ENCODE data around the gene SCML1.

The SCML1 gene, protein sequence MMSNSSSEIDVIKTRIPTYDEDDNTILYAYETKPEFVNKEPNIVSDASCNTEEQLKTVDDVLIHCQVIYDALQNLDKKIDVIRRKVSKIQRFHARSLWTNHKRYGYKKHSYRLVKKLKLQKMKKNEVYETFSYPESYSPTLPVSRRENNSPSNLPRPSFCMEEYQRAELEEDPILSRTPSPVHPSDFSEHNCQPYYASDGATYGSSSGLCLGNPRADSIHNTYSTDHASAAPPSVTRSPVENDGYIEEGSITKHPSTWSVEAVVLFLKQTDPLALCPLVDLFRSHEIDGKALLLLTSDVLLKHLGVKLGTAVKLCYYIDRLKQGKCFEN

DNA sequence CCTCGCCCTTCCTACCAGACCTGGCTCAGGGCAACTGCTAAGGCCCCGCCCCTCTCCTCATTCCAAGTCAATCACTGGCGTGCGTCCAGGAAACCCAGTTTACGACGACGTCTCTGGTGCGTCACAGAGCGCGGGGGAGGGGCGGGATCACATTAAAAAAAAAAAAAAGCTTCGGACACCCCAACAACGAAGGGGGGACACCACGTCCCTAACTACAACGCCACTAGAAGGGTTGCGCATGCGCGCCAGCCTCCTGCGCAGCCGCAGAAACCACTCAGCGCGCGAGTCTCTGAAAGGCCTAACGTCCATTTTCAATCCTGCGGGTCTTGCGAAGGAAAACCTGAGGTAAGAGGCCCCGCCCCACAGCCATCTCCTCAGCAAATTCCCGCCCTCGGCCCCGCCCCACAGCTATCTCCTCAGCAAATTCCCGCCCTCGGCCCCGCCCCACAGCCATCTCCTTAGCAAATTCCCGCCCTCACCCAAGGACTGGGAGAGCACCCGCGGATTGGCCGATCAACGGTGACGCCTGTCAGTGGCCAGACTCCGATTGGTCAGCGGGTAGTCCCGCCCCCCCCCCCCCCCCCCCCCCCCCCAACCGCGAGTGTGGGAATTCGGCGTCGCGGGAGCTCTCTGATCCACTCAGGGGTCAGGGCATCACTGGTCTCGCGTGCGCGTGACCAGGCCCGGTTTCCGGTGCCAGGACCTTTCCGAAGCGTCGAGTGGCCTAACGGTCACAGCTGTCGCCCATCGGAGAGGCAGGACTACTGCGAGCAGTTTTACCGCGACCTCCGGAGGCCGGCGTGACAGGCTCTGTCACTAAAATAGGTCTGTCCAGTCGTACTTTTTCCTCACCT, at the start of gene SCML1:
Gene SCML1, plus strand, starts transcription at position 638 of the 854 bp plus-strand sequence. CDS start 6,694 bp downstream, outside the sequence.
- DNase-seq = peak; percentile 93

DNA sequence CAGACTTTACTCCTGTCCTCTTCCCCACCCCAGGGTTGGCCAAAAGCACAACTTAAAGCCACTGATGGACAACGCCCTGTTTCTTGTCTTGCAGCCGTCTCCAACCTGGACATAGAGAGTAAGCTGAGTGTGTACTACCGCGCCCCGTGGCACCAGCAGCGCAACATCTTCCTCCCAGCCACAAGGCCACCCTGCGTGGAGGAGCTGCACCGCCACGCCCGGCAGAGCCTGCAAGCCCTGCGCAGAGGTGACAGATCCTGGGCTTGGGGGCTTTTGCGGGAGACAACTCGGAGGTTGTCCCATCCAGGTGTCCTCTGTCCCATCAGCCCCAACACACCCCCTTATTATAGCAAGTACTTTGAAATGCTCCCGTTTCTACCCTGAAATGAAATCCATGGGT, 49.6 kb upstream of the SCML1 start:
- no peak for DNase-seq

DNA sequence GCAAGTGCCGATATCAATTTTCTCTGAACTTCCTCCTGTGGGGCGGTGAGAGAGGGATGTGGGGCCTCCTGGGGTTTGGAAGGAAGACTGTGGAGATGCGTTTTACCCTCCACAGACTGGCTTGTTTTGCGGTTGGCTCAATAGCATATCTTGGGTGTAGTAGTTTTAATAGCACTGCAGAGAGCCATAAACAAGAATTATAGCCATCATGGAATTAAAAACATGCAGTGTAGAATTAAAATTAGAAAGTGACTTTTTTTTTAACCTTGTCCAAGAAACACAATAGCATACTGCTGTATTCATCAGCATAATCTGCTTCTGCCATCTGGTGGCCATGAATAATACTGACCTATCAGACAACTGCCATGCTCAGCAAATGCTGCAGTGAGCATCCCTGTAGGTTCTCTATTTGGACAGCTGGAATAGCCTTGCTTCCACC, 47.3 kb upstream of the SCML1 start:
- DNase-seq = no peak

DNA sequence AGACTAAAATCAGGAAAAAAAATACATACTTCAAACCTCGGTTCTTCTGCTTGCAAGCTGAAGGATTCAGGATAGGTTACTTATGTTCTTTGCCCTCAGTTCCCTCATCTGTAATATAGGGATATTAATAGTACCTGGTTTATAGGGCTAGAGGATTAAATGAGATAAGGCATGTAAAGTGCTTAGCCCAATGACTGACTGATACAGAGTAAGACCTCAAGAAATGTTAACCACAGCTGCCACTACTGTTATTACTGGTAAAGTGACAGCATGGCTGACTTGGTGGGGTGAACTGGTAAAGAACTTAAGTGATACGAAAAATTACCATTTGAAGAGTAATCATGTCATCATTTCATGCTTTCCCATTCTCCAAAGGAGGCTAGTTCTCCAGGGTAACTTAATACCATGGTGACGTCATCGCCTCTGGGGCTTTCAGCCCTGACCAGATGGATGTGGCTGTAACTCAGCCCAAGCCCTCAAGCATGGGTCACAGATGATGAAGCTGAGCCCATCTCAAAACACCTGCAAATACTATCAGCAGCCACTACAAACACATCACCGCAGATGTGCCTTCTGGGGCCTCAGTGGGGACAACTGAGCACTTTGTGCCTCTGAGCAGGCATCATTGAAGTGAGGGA, 44.5 kb upstream of the SCML1 start:
- no peak for DNase-seq

DNA sequence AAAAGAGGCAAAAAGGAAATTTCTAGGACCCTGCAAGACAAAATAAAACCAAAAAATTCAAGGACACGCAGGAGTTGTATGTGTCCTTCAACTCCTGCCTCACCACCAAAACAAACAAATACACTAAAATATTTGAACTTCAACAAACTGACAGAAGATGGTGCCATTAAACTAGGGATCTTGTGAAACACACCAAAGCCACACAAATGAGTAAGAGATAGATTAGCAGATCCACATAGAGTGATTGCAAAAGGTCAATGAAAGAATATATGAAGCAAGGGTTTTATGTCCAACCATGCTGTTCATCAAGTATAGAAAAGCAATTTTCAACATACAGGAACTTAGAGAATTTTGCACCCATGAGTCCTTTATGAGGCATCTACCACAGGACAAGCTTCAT, 40.1 kb upstream of the SCML1 start:
- no peak for DNase-seq

DNA sequence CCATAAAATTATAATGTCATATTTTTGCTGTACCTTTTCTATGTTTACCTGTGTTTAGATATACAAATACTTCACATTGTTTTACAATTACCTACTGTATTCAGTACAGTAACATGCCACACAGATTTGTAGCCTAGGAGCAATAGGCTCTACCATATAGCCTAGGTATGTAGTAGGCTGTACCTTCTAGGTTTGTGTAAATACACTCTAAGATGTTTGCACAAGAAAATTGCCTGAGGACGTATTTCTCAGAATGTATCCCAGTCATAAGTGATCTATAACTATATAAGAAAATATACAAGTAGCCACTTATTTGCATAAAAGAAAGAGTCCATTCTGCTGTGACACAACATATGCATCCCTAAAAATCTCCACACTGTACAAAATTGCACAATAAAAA, 36.3 kb upstream of the SCML1 start:
- DNase-seq = no peak

DNA sequence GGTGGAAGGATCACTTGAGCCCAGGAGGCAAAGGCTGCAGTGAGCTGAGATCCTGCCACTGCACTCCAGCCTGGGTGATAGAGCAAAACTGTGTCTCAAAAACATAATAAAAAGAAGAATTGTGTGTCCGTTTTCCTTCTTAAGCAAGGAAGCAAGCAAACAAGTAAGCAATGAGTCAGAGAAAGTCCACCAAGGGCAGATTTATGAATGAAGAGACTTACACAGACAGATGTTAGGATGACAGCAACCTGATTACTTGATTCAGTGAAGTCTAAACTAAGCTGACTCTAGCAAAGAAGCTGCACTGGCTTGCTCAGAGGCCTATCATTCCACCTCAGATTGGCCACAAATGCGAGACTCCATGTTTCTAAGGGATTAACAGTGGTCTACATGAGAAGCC, 34.1 kb upstream of the SCML1 start:
- no peak for DNase-seq

DNA sequence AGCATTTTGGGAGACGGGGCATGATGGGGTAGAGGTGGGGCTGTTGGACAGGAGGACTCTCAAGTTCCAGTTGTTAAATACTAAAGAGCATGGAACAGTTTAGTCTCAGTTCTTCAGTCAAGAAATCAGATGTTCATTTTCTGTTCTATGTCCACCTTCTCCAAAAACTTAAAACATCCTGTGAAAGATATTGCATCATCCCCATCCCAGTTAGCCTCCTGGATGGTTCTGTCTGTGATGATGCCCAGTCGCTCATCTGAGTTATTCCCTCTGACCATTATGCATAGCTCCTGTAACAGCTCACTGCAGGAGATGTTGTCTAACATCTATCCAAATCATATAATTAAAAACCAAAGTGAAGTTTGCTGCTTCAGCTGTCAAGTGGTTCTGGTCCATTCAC, 32.1 kb upstream of the SCML1 start:
- DNase-seq = no peak

DNA sequence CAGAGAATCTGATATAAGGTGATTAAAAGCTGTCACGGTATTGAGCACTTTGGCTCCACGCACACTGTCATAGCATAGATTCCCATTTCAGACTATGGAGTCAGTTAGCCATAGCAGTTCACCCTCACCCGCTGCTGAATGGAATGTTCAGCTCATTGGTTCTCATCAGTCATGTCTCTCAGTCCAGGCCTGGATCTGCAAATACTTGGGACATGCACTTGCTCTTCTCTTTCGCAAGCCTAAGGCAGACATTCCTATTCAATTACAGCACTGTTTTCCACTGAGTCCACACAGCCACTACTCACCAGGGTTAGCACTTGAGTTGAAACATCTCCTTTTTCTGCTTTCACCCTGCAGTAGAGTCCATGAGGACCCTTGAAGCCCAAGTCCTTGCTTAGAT, 30.6 kb upstream of the SCML1 start:
- no peak for DNase-seq

DNA sequence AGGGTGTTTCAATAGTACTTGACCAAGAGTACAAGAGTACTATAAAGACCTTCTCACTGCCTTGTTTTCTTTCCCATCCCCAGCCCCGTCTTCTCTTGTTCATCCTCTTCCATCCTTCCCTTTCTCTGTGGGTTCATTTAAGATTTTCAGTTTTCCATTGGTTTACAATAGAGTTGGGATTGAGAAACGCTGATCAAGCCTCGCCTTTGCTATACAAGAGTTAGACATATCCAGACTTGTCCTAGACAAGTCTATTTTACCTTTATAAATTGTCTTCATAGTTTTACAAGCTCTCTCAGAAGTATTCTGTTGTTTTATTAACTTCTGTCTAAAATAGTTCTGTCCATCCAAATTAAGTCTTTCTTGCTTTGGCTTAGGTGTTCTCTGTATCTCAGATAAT, 29.6 kb upstream of the SCML1 start:
- DNase-seq = no peak

DNA sequence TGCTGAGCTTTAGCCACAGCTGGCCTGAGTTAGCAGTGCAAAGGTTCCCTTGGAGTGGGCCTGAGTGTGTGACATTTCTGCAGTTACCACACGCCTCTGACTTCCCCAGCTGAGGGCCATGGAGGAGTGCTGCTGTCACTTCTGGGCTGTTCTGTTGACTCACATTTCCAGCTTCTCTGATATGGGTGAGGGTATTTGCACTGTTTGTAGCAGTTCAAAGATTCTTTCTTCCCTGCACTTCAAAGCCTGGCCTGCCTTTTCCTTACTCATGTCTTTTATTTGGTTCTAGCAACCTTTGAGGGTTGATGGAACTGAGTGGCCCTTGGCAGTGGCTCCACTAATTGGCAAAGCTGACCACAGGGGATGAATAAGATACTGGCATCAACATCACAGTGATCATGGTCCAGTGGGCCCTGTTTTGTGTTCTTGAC, 26.4 kb upstream of the SCML1 start:
- no peak for DNase-seq

DNA sequence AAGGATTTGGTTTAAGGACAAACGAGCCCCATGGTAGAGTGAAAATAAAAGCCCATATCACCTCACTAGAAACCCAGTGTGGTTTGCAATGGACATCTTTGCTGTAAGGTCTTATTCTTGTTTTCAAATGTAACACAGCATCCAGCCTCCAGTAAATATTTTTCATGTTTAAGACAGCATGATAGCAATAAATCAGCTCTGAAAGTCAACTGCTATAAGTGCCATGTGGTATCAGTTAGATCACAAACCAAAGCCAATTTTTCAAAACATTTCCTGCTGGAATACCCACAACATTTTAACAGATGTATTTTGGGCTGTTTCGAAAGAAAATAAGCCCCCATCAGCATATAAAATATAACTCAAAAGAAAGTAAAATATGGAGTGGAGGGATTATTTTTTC, 24.0 kb upstream of the SCML1 start:
- no peak for DNase-seq

DNA sequence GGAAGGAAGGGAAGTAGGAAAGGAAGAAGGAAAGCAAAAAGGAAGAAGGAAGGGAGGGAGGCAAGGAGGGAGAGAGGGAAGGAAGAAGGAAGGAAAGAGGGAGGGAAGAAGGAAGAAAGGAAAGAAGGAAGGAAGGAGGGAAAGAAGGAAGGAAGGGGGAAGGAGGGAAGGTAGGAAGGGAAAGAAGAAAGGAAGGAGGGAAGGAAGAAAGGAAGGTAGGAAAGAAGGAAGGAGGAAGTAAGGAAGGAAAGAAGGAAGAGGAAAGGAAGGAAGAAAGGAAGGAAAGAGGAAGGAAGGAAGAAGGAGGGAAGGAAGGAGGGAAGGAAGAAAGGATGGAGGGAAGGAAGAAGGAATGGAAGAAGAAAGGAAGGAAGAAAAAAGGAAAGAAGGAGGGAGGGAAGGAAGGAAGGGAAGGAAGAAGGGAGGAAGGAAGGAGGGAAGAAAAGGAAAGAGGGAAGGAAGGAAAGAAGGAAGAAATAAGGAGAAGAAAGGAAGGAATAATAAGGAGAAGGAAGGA, 18.6 kb upstream of the SCML1 start:
- DNase-seq = no peak

DNA sequence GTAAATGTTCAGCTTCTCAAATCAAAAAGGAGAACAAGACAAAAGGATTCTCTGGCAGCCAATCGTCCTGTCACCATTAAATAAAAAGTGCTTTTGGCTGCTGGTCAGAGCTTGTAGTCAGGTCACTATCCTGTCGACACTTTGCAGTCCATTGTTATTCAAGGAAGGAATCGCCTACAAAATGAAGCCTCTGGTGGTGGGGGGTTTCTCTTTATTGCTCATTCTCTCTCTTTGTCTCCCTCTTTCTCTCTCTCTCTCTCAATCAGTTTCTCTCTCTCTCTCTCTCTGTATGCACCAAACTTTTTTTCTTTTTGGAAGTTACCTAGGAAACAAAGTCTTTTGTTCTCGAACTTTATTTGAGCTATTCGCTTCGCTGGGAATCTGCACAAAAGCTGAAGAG, 17.6 kb upstream of the SCML1 start:
- DNase-seq = no peak

DNA sequence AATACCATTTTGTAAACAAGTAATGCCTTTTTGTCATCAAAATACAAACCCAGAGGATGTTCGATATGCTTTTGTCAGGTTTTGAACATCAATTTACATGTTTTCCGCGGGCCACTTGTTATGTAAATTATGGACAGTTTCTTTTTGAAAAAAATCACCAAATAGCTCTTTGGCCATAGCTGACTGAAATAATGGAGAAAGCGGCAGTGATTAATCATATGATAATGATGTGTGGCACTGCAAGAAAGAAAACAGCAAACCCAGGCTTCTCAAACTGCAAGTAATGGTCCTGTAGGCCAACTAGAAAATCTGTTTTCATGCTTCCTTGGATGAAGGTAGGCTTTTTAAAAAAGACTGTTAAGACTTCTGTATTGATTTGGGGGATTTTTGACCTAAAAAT, 15.6 kb upstream of the SCML1 start:
- DNase-seq = no peak

DNA sequence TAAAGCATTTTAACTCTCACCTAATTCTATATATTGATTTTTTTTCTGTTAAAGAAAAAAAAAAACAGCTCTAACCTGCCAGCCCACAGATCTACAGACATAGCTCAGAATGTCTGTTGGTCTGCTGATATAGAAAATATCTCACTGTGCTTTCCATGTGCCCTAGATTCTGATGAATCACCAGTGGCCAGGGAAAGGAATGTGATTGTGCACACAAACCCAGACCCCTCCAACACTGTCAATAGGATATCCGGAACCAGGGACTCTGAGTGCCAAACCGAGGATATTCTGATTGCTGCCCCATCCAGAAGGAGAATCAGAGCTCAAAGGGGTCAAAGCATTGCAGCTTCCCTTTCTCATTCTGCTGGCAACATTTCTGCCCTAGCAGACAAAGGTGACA, 12.1 kb upstream of the SCML1 start:
- DNase-seq = no peak

DNA sequence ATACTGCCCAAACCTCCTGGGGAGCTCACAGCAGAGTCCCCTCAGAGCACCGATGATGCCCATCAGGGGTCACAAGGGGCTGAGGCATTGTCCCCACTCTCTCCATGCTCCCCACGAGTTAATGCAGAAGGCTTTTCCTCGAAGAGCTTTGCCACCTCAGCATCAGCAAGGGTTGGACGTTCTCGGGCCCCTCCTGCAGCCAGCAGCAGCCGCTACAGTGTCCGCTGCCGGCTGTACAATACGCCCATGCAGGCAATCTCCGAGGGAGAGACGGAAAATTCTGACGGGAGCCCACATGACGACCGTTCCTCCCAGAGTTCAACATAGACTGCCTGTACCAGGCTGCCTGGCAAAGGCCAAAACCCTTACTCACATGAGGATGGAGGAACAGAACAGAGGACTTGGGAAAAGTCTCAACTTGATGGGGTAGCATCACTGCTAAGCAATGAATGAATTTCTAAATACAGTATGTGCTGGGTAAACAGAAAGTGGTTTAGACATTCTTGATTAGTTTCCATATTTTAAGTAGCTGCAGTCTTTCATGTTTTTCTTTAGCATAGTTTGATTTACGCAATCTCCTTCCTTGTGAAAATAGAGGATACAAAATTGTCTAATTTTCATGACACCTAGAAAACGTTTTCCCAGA, 5.0 kb upstream of the SCML1 start:
- no peak for DNase-seq

DNA sequence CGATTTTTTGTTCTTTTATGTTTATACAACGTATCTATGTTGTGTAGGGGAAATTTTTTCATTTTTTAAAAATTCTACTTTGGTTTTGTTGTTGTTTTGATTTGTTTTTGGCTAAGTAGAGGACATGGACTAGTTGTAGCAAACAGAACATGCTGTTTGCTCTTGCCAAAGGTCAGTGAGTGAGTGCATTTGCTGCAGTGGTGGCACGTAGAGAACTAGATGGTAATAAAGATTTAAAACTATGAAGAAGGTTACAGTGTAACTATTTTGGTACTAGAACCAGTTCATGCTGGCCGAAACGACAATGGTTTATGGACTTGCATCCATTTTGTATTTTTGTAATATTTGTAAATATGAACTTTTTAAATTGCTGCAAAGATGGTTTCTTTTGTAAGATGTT, 1.9 kb upstream of the SCML1 start:
- no peak for DNase-seq

DNA sequence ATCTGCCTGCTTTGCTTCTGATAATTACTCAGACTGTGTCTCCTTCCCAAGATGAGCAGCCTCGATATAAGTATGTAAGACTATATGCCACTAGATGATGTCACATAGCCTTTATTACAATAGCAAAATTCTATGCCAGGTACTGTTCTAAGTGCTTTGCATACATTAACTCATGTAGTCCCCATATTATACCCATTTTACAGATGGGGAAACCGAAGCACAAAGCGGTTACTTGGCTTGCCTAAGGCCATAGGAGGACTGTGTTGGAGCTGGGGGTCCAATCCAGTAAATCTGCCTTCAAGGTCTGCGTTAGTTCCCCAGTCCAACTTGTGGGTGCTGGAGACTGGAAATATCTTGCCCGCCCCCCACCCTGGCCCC, 826 bp upstream of the SCML1 start:
- no peak for DNase-seq

DNA sequence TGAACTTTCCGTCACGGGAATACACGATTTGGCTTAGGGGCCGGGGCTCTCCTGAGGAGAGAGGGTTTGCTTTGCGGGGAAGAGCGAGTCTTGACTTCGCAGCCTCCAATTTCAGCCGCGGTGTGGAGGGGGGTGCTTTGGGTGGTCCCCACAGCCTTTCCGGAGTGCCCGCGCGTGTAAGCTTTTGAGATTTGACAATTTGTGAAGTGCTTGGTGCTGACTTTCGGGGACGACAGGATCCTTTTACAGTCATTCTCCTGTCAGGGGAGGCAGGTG, 355 bp downstream of the SCML1 start:
- peak; percentile 30 for DNase-seq

DNA sequence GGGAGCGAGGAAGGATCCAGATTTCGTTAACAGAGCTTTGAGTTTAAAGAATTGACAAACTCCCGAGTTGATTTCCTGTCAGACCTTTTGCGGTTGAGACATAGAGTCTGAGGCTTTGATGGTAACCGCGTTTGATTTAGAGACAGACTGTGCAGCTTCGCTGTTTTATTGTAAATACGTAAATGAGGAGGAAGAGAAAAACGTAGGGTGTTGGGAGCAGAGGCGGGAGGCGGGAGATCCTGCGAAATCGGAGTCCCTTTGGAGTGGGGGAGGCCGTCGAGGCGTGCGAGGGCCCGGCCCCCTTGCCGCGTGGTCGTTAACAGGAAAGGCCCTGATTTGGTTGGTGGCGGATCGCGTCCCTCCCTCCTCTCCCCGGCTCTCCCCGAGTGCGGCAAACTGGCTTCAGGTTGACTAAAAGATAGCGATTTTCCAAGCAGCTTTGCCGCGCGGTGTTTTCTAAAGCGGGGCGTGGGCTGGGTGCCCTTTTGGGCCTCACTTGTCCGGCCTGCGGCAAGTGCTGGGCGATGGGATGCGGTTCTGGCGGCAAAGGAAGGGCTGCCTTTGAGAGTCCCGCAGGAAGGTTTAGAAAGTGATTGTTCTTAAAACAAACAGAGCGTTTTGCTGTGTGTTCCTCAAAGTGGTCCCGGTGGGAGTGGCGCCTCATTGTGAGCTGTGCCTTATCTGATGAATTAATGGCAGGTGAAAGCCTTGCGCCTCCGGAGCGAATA, 857 bp downstream of the SCML1 start:
- DNase-seq = peak; percentile 43

DNA sequence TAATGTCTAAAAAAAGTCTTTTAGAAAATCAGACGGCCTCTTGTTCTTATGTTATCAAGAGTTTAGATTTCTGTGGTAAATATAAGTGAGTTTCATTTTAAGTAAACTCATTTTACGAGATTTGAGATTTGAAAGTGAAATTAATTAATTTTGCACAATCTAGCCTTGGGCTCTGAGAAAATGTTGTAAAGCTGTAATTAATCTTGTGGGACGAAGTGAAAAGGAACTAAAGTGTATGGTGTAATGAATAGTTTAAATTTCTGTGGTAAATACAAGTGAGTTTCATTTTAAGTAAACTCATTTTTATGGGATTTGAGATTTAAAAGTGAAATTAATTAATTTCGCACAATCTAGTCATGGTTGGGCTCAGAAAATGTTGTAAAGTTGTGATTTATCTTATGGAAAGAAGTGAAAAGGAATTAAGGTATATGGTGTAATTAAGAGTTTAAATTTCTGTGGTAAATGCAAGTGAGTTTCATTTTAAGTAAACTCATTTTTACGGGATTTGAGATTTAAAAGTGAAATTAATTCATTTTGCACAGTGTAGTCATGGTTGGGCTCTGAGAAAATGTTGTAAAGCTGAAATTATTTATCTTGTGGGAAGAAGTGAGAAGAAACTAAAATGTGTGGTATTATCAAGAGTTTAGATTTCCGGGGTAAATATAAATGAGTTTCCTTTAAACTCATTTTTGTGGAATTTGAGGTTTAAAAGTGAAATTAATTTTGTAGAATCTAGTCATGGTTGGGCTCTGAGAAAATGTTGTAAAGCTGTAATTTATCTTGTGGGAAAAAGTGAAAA, 1.6 kb downstream of the SCML1 start:
- no peak for DNase-seq

All from CD4-positive, alpha-beta T cell treated with Interferon gamma for 1 hour (primary cell).